HTR-8/SVneo (cell line): Measurements from ENCODE around the gene VPS4B.
A peak's percentile ranks its signal among the peaks of the same experiment; 100 is the strongest.

Source experiments
- DNase-seq: peaks from one replicate; pipeline ENCODE4 v3.0.0; 2011; ENCODE audit warnings: low spot score, mixed read lengths; ENCODE audit not compliant: insufficient read length
- FAIRE-seq: peaks from 2 replicates; lab custom pipeline; 2011; peaks lifted over from hg19 to GRCh38; lab: Jason Lieb, UNC

The VPS4B gene

GRCh38 chr18:63433334-63433866 is 11.1 kb upstream of the VPS4B start:
- DNase-seq (no peak), FAIRE-seq (no peak)

- FAIRE-seq (no peak), DNase-seq (no peak)
These were observed 8.9 kb upstream of the VPS4B start for GRCh38 chr18:63431180-63431579.

GRCh38 chr18:63430526-63430925 is 8.2 kb upstream of the VPS4B start:
- DNase-seq: no peak
- FAIRE-seq: no peak

- FAIRE-seq (no peak), DNase-seq (no peak)
These were observed 5.3 kb upstream of the VPS4B start for GRCh38 chr18:63427558-63427957.

- no peak for DNase-seq
- FAIRE-seq: no peak
These were observed 608 bp upstream of the VPS4B start for GRCh38 chr18:63422864-63423304.

- FAIRE-seq: no peak
- no peak for DNase-seq
These were observed 762 bp downstream of the VPS4B start for GRCh38 chr18:63421514-63421913.

DNA sequence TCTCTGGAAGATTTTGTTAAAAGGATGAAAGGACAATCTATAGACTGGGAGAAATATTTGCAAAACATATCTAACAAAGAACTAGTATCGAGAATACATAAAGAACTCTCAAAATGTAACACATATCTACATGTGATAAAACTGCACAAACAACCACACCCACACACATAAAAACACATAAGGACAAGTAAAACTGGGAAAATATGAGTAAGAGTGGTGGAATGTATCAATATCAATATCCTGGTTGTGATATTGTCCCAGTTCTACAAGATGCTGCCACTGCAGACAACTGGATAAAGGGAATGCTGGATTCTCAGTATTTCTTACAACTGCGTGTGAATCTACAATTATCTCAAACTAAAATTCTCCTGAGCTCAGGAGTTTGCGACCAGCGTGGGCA is 9.3 kb downstream of the VPS4B start:
- FAIRE-seq (no peak), DNase-seq (no peak)

GRCh38 chr18:63410792-63411191 is 11.5 kb downstream of the VPS4B start:
- FAIRE-seq: no peak
- DNase-seq: peak; percentile 21

DNA sequence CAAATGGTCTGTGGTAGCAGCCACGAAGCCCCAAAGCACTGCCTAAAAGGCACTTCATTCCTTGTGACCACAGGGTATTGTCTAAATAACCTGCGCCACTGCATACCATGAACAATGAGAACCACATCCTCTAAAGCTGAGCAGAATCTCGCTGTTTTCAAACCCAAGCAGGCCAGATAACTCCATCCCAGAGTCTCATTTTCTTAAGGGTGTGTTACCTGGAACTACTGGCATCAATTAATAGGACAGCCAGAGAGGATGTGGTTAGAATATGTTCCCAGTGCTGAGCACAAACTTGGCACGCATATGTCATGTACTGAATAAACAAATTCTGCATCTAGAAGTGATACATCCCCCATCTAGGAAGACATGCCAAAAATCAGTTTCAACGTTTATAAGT is 13.0 kb downstream of the VPS4B start:
- no peak for FAIRE-seq
- DNase-seq: no peak

- no peak for DNase-seq
- FAIRE-seq: no peak
These were observed 14.5 kb downstream of the VPS4B start for GRCh38 chr18:63407734-63408133.

DNA sequence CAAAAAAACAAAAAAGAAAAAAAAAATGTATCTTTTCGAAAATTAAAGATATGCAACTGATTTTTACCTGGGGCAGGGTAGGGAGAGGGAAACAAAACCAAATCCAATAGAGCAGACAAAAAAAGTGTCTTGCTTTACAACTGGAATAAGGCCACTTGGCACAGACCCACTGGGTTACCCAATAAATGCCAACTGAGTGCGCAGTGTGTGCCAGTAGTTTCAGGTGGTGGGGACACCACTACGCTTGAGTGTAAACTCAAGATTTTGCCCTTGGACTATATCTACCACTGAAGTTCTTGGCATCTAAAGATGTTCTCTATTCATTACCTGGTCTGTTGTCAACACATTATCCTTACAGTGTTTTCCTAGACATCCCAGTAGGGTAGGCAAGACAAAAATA is 16.3 kb downstream of the VPS4B start:
- DNase-seq: no peak
- no peak for FAIRE-seq

GRCh38 chr18:63402246-63403162 is 19.8 kb downstream of the VPS4B start:
- DNase-seq (no peak), FAIRE-seq (no peak)

GRCh38 chr18:63399300-63399699 is 23.0 kb downstream of the VPS4B start:
- no peak for FAIRE-seq
- no peak for DNase-seq

GRCh38 chr18:63397349-63397748 is 24.9 kb downstream of the VPS4B start:
- FAIRE-seq: no peak

GRCh38 chr18:63395503-63395902 is 26.8 kb downstream of the VPS4B start:
- no peak for FAIRE-seq
- no peak for DNase-seq

More at GRCh38 chr18:63397349-63397748, 24.9 kb downstream of the VPS4B start:
- DNase-seq: no peak

- no peak for FAIRE-seq
These were observed 27.3 kb downstream of the VPS4B start for GRCh38 chr18:63394954-63395353.

DNA sequence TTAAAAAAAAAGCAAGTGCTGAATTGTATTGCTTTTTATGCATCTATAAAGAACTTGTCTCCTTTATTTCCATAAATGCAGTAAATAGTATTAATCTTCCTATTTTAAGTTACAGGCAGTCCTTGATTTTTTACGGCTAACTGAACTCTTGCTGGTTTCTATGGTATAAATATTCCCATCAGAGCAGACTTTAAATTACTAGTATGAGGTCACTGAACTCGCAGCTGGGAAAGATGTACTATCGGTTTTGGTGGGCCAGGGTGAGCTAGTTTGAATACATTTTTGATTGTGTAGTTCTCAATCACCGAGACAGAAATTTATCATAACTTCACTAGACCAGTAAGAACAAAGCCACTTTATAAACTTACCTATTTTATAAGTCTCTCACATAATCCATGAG is 34.4 kb downstream of the VPS4B start:
- DNase-seq: no peak
- FAIRE-seq: no peak

More at GRCh38 chr18:63394954-63395353, 27.3 kb downstream of the VPS4B start:
- no peak for DNase-seq

- DNase-seq (no peak), FAIRE-seq (no peak)
These were observed 39.4 kb downstream of the VPS4B start for GRCh38 chr18:63382843-63383242.

DNA sequence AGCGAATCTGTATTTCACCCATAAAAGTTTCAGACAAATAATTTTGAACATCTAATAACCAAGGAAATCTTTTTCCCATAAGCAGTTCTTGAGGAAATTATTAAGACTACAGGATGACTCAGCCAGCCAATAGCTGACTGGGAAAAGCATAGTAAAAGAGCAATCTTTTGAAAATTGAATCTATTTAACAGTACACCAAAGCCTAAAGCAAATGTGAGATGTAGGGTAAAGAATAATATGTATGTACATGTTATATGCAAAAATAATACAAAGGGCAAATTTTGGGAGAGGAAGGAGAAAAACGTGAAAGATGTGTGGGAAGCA is 42.7 kb downstream of the VPS4B start:
- no peak for FAIRE-seq
- DNase-seq: no peak

DNA sequence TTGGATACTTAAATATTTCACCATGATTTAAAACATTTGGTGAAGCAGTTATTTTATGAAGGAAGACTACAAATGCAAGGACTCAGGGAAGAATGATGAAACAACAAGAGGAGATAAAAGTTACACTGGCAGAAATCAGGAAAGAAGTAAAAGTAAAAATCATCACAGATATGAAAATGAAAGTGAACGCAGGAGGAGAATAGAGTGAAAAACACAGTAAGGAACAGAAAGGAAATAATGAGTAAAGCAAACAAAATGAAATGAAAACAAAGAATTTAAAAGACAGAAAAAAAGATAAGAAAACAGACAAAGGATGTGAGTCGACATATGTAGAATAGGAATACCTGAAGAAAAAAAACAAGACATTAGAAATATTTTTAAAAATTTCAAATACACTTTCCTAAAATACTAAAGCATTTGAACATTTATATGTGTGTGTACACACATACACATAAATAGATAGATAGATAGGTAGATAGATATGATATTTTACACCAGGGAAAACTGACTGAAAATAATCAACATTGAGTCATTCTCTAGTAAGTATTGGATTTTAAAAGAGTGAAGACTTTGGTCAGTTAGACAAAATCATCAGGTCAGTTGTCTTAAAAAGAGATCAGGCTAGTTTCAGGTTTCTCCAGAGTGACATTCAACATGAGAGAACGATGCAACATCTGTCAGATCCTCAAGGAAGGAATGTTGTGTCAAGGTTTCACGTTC is 43.2 kb downstream of the VPS4B start:
- DNase-seq (peak; percentile 2), FAIRE-seq (no peak)

GRCh38 chr18:63377275-63377980 is 44.8 kb downstream of the VPS4B start:
- no peak for FAIRE-seq
- DNase-seq: no peak
